NCI-H2029 treated with DMSO at 0.1 percent for 48 hours (cell line): ENCODE measurements around the gene DLG4.

Experiments used
- DNase-seq: peaks from one replicate; lab custom pipeline; 2025; lab: John Stamatoyannopoulos, UW

DLG4 gene

GRCh38 chr17:7219812-7220592, at the start of gene DLG4, which contains the start of gene ACADVL:
DLG4 (minus strand) TSS chr17:7219836.
ACADVL (plus strand) TSS chr17:7219938; CDS start chr17:7219985, 47 bp downstream.
- peak; percentile 14 for DNase-seq

DNA sequence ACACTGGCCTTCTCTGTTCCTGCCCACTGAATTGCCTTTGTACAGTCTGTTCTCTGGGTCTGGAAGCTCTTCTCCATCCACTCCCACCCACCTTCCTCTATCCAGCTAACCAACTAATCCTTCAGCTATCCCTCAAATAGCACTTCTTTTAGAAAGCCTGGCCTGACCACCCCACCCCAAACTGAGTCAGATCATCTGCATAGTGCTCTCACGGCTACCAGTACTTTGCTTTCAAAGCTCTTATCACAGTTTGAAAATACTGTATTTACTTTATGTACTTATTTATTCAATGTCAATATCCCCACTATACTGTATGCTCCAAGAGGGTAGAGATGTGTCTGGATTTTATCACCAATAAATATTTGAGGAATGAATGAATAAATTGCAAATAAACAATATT, 47.1 kb upstream of the DLG4 start:
- DNase-seq = no peak

GRCh38 chr17:7263801-7264078, 44.1 kb upstream of the DLG4 start:
- DNase-seq = no peak

- DNase-seq = no peak
Observed at GRCh38 chr17:7262935-7263800, 43.5 kb upstream of the DLG4 start.

GRCh38 chr17:7262192-7262934, 42.7 kb upstream of the DLG4 start, which contains the start of gene CLDN7:
CLDN7 (minus strand) TSS chr17:7262478; CDS start chr17:7262043, 435 bp downstream.
- peak; percentile 31 for DNase-seq

GRCh38 chr17:7261379-7262191, 41.9 kb upstream of the DLG4 start:
- DNase-seq = no peak

DNA sequence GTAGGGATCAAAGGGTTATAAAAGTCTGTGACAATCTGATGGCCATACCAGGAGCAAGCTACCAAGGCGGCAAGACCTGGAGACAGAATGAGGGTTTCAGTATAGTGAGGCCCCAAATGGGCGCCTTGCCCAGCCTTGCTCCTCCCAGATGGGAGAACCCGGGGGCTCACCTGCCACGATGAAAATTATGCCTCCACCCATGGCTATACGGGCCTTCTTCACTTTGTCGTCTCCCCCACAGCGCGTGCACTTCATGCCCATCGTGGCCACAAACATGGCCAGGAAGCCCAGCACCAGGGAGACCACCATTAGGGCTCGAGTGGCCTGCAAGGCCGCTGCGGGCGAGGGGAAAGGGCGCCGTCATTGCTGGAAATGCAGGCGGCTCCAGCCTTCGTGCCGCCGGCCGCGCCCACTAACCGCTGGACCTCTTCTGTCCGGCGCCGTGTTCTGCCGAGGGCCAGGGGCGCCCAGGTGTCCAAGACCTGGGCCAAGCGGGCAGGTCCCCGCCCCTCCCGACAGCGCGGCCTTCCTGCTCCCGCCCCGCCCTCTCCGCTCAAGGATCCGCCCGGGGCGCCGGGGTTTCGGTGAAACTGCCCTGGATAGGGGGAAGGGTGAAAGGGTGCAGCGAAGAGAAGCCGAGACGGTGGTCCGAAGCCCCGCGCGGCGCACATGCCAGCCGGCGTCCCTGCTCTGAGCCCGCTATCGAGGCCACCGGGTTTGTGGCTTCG, 41.2 kb upstream of the DLG4 start:
- no peak for DNase-seq

DNA sequence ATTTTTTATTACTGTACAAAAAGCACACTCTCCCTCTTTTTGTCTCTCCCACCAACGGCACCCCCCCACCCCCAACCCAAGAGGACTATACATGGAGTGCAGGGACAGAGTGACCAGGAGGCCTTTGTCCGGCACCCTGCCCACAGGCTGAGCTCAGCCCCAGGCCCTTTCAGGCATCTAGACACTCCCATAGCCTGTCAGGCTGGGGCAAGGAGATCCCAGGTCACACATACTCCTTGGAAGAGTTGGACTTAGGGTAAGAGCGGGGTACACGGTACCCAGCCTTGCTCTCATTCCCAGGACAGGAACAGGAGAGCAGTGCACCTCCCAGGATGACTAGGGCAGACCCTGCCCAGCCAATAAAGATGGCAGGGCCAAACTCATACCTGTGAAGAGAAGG, 40.5 kb upstream of the DLG4 start:
- DNase-seq = no peak

DNA sequence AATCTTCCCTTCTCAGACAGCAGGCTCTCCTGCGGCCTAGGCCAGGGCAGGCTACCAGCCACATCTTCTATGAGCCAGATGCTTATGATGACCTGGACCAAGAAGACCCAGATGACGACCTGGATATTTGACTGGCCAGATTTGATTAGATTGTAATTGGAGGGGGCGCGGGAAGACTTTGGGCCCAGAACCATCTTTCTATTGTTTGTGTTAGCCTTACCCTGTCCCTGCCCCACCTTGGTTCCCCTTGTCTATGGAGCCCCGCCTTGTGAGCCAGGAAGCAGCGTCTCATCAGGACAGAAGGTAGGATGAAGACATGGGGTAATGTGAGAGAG, 39.9 kb upstream of the DLG4 start:
- DNase-seq = no peak

DNA sequence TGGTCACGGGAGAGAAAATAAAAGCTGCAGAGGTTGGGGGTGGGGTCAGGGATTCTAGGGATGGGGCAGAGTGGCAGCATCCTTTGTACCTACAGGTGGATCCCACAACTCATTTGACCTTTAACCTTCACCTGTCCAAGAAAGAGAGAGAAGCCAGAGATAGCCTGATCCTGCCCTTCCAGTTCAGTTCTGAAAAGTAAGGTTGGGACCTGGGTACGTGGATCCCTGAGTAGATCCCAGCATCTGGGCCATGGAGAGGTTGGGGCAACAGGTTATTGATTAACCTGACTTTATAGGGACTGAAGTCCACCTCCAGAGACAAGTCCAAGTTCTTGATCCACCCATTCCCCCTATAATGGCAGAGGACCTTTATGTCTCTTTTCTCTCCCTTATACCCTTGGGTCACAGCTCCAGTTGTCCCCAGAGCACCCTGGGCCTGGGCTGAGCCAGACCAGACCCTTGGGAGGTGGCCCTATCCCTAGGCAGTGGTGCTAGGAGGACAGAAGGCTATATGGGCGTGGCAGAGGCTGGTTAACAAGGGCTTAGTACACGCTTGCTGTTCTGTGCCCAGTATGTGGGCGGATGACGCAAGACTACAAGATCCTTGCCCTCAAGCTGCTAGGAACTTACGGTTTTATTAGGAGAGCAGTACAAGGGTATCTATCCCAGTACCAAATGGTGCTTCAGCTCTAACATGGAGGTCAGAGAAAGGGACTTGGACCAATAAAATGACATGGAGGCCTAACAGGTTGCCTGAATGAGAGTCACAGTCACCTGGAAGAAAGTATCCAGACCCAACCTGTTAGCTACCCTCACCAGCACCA, 39.3 kb upstream of the DLG4 start:
- DNase-seq = no peak

DNA sequence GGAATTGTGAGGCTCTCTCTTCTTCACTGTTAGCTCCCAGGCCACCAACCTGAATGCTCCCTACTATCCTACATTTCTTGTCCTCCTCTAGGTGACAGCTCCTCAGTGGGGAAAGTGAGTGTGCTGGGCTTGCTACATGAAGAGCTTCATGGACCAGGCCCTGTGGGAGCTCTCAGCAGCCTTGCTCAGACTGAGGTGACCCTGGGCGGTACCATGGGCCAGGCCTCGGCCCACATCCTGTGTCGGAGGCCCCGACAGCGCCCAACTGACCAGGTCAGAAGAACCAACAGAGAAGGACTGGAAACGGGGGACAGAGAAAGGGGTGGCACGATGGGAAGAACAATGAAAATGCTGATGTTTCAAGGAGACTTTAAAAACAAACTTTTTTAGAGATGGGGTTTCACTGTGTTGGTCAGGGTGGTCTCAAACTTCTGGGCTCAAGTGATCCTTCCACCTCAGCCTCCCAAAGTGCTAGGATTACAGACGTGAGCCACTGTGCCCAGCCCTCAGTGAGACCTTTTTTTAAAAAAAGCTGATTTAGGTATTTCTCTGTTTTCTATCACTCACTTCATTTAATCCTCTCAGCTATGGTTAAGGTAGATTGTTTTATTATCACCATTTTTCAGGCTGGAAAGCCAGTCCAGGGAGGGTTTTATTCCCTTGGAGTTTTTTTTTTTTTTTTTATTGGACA, 37.3 kb upstream of the DLG4 start:
- no peak for DNase-seq

DNA sequence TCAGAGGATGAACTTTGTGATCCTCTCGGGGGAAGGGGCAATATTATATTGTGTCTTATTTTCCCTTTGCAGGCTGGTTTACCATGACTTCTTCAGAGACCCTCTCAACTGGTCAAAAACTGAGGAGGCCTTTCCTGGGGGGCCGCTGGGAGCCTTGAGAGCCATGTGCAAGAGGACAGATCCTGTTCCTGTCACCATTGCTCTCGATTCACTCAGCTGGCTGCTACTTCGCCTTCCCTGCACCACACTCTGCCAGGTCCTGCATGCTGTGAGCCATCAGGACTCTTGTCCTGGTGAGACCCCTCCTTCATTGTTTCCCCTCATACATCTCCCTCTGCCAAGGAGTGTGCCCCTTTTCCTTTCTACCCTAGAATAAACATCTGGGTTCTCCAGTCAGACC, 34.9 kb upstream of the DLG4 start:
- DNase-seq = no peak

DNA sequence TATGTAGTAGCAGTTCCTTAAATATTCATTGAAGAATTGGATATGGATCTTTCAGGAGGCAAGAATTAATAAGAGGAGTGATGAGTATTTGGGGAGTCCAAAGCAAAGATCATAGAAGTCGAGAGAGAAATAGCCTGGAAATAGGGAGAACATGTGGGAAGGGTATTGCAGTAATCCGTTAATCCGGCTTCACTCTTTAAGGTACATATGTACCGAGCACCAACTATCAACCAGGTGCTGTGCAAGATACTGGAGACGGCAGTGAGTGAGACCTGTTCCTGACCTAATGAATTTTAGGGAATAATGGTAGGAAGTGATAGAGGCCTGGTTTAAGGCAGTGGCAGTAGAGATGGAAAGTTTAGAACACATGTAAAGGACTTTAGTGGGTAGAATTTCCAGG, 33.4 kb upstream of the DLG4 start:
- DNase-seq = no peak

GRCh38 chr17:7252176-7253043, 32.8 kb upstream of the DLG4 start, which contains the start of gene ELP5:
ELP5 (plus strand) TSS chr17:7252215; CDS start chr17:7252551, 336 bp downstream.
- peak; percentile 50 for DNase-seq

DNA sequence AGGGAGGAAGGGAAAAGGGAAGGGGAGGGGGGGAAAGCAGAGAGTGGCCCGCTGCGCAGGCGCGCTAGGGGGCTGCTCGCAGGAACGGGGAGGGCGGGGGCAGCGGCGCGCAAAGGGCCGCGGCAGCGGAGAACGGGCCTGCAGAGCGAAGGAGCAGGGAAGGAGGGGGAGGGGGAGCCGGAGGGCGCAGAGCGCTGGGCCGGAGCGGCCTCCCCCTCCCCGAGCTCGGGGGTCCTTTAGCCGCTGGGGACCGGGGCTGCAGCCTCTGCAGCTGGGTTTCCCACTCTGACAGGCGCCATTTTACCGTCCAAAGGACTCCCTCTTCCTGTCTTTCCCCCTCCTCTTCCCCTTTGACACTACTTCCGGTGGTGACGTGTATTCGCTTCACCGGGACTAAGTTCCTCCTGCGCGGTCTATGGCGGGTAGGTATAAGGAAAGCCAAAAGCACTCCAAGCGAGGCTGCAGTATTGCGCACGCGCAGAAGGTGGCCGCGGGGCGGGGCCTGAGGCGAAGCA, 32.1 kb upstream of the DLG4 start, which contains the start of gene CTDNEP1:
Gene CTDNEP1, minus strand, starts transcription at position 74 of the 515 bp plus-strand sequence. CDS start 438 bp downstream, outside the sequence.
- peak; percentile 89 for DNase-seq

- DNase-seq = no peak
Observed at GRCh38 chr17:7250695-7251627, 31.3 kb upstream of the DLG4 start.

DNA sequence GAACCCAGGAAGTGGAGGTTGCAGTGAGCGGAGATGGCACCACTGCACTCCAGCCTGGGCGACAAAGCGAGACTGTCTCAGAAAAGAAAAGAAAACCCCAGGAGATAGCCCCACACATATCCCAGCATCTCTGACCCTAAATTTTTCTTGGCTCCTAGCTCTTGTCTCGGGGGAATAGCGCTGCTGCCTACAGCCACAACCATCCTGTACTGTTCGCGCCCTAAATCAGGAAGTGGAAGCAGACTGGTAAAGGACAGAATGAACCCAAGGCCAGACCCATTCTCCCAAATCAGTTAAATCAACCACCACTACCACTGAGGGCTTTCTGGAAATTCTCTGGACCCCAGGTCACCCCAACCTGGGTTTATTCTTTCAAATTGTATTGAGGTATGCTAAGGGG, 30.2 kb upstream of the DLG4 start:
- DNase-seq = no peak
